ENCODE data around the gene HNRNPM. TPM values are rescaled to one million over a fixed set of nuclear protein-coding genes. Genes with fewer than 3 reads are reported as not detected.

HNRNPM gene
- polyA plus RNA-seq, 1 donor: 222 TPM

- Histone ChIP-seq H3K4me3 (ENCODE audit: low read length) (no peak overlapping the region), H3K36me3 (ENCODE audit: control insufficient read depth, insufficient read depth, low read length) (no peaks in the 10 kb centered on the region), H3K4me1 (ENCODE audit: control insufficient read depth, insufficient read depth, low read length) (peaks cover 7% of the 10 kb centered on the region), H3K27me3 (ENCODE audit: control insufficient read depth, insufficient read depth, low read length) (no peaks in the 10 kb centered on the region), H3K27ac (ENCODE audit: low read length) (no peak overlapping the region), H3K9me3 (ENCODE audit: control insufficient read depth, low read depth, low read length) (no peaks in the 10 kb centered on the region)
- DNase-seq: no peak
- no CpG with 5 or more reads among the region's 3 CpGs for WGBS (ENCODE audit: insufficient coverage, low lambda C conversion rate)
These were observed 92.3 kb downstream of the HNRNPM start for GRCh38 chr19:8537099-8537498.

Other genes starting within 250 kb of the HNRNPM start
- gene CERS4, start 235.6 kb upstream of the HNRNPM start, polyA plus RNA-seq: 119 TPM
- 30.3 TPM for gene CD320, start 136.6 kb upstream of the HNRNPM start, polyA plus RNA-seq
- 69.6 TPM for gene NDUFA7, start 123.6 kb upstream of the HNRNPM start, polyA plus RNA-seq
- gene RPS28, start 123.5 kb upstream of the HNRNPM start, polyA plus RNA-seq: 1,187 TPM
- gene KANK3, start 101.7 kb upstream of the HNRNPM start, polyA plus RNA-seq: 6.3 TPM
- 0.97 TPM for gene ANGPTL4, start 80.8 kb upstream of the HNRNPM start, polyA plus RNA-seq
- gene RAB11B, start 54.6 kb upstream of the HNRNPM start, polyA plus RNA-seq: 96.4 TPM
- 12.5 TPM for gene MARCHF2, start 31.7 kb upstream of the HNRNPM start, polyA plus RNA-seq
- gene PRAM1, start 57.7 kb downstream of the HNRNPM start, polyA plus RNA-seq: 3.6 TPM
- gene ZNF414, start 69.2 kb downstream of the HNRNPM start, polyA plus RNA-seq: 21.6 TPM
- 13.9 TPM for gene MYO1F, start 132.5 kb downstream of the HNRNPM start, polyA plus RNA-seq
- gene ADAMTS10, start 165.7 kb downstream of the HNRNPM start, polyA plus RNA-seq: 17.3 TPM
- not detected for gene NFILZ, start 185.7 kb downstream of the HNRNPM start, polyA plus RNA-seq